DOHH2 (cell line): ENCODE measurements around the gene RAB3GAP1.

Experiments
- EZH2phosphoT487 ChIP-seq: fragments of 200-600 bp; sonication (generic); IDR thresholded peaks from 2 replicates; pipeline ENCODE4 v1.6.1; 2017; ENCODE audit warnings: borderline replicate concordance, mild to moderate bottlenecking, antibody characterized with exemption, low read length, moderate library complexity, mixed read lengths
- TF ChIP-seq, protein P1 (sequence below): fragments of 200-600 bp; sonication (generic); IDR thresholded peaks from one replicate; pipeline ENCODE4 v1.5.1; 2014; ENCODE audit warnings: antibody characterized with exemption, mild to moderate bottlenecking, low read depth, low read length; ENCODE audit not compliant: poor library complexity, severe bottlenecking

DNA sequence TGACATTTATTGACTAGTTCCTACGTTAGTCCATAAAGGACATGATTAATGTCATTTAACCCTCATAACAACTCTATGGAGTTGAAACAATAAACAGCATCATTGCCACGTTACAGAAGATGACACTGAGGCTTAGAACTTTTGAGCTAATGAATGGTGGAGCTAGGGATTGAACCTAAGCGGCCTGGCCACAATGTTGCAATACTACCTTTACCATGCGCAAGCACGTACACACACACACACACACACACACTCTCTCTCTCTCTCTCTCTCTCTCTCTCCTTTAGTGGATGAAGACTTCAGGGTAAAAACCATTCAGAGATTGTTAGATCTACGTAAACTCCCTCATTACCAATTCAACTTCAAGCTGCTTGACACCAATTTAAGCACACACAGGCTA, 4.0 kb upstream of the RAB3GAP1 start:
- TF ChIP-seq, protein P1, sequence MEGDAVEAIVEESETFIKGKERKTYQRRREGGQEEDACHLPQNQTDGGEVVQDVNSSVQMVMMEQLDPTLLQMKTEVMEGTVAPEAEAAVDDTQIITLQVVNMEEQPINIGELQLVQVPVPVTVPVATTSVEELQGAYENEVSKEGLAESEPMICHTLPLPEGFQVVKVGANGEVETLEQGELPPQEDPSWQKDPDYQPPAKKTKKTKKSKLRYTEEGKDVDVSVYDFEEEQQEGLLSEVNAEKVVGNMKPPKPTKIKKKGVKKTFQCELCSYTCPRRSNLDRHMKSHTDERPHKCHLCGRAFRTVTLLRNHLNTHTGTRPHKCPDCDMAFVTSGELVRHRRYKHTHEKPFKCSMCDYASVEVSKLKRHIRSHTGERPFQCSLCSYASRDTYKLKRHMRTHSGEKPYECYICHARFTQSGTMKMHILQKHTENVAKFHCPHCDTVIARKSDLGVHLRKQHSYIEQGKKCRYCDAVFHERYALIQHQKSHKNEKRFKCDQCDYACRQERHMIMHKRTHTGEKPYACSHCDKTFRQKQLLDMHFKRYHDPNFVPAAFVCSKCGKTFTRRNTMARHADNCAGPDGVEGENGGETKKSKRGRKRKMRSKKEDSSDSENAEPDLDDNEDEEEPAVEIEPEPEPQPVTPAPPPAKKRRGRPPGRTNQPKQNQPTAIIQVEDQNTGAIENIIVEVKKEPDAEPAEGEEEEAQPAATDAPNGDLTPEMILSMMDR, result no peak
- no peak for TF ChIP-seq EZH2phosphoT487
